Occipital lobe (tissue), 2 donors: Measurements from ENCODE around the gene ABCC1. TPM values are rescaled to one million over a fixed set of nuclear protein-coding genes. Genes with fewer than 3 reads are reported as not detected.

Source experiments
- DNase-seq: peaks from one replicate; lab custom pipeline; 2025; lab: John Stamatoyannopoulos, UW
- total RNA-seq: library from RNA; depleted of rRNA; stranded (reverse); fragments of >200 nt; gene quantifications from one replicate; pipeline ENCODE4 v1.2.3, GENCODE V29; 2014

The ABCC1 gene
- total RNA-seq, 1 donor from 2014 or later: 10.5 TPM

- no peak for DNase-seq
Observed at GRCh38 chr16:16106466-16106865, 157.1 kb downstream of the ABCC1 start.

GRCh38 chr16:16107839-16108238, 158.4 kb downstream of the ABCC1 start:
- DNase-seq: no peak

- no peak for DNase-seq
Observed at GRCh38 chr16:16108759-16109158, 159.3 kb downstream of the ABCC1 start.

- DNase-seq: no peak
Observed at GRCh38 chr16:16109453-16110110, 160.2 kb downstream of the ABCC1 start.

GRCh38 chr16:16110111-16110490, 160.7 kb downstream of the ABCC1 start:
- no peak for DNase-seq

GRCh38 chr16:16111639-16112038, 162.2 kb downstream of the ABCC1 start:
- no peak for DNase-seq

- no peak for DNase-seq
Observed at GRCh38 chr16:16112450-16113053, 163.1 kb downstream of the ABCC1 start.

GRCh38 chr16:16113076-16113475, 163.7 kb downstream of the ABCC1 start:
- DNase-seq: no peak

GRCh38 chr16:16116841-16117240, 167.4 kb downstream of the ABCC1 start:
- DNase-seq: no peak

- DNase-seq: no peak
Observed at GRCh38 chr16:16118337-16118736, 168.9 kb downstream of the ABCC1 start.

GRCh38 chr16:16120044-16120381, 170.6 kb downstream of the ABCC1 start:
- DNase-seq: no peak

- DNase-seq: peak; percentile 75
Observed at GRCh38 chr16:16120382-16121184, 171.2 kb downstream of the ABCC1 start.

GRCh38 chr16:16121185-16121727, 171.8 kb downstream of the ABCC1 start:
- no peak for DNase-seq

- DNase-seq: no peak
Observed at GRCh38 chr16:16122264-16122663, 172.8 kb downstream of the ABCC1 start.

GRCh38 chr16:16124438-16124837, 175.0 kb downstream of the ABCC1 start:
- DNase-seq: no peak

GRCh38 chr16:16124974-16125373, 175.6 kb downstream of the ABCC1 start:
- DNase-seq: no peak

- no peak for DNase-seq
Observed at GRCh38 chr16:16126896-16127295, 177.5 kb downstream of the ABCC1 start.

- no peak for DNase-seq
Observed at GRCh38 chr16:16127469-16128116, 178.2 kb downstream of the ABCC1 start.

GRCh38 chr16:16131204-16131603, 181.8 kb downstream of the ABCC1 start:
- DNase-seq: no peak

- DNase-seq: no peak
Observed at GRCh38 chr16:16131659-16132058, 182.2 kb downstream of the ABCC1 start.

- no peak for DNase-seq
Observed at GRCh38 chr16:16133943-16134604, 184.7 kb downstream of the ABCC1 start.
